ENCODE measurements around the gene CPT1A. TPM values are rescaled to one million over a fixed set of nuclear protein-coding genes. Genes with fewer than 3 reads are reported as not detected.
A peak's percentile ranks its signal among the peaks of the same experiment; 100 is the strongest.

The CPT1A gene
- total RNA-seq, 1 donor from 2014 or later, result 11.5 TPM

DNA sequence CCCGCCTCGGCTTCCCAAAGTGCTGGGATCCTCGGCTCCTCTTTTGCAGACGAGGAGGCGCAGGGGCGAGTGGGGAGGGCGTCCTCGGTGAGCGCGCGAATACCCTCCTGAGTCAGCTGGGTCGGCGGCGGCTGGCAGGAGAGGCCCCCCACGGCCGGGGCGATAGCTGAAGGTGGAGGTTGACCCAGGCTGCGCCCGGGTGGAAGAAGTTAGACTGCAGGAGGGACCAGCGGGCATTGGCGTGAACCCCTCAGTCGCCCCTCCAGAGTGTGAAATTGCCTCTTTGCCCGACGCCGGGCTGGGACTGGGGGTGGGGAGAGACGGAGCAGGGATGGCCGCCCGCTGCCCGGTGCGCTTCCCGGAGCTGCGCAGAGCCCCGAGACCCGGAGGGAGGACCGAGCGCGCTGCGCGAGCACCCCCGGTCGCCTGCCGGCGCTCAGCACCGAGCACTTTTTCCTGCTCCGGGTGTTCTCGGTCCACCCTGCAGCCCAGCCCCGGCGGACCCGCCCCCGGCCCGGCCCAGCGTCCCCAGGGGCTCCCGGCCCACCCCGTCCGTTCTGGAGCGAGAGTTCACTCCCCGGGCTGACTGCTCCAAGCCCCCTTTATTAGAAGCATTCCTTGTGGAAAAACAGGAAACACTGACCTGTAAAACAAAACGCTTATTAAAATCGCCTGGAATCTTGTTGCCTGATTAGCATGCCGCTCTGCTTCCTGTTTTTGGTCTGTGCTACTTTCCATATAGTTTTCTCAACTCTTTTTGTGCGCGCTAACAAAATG lies 13.7 kb upstream of the CPT1A start:
- no peaks in the 10 kb centered on the region for H3K36me3 ChIP-seq (ENCODE audit: control insufficient read depth in 3 of 3, insufficient read depth in 3 of 3, low read length in 3 of 3)
- H3K27ac ChIP-seq (ENCODE audit: low read depth, low read length), result peak overlapping the region; percentile 30
- no peaks in the 10 kb centered on the region for H3K9me3 ChIP-seq (ENCODE audit: control insufficient read depth in 3 of 3, low read length in 3 of 3)
- H3K4me1 ChIP-seq (ENCODE audit: control insufficient read depth in 3 of 3, insufficient read depth in 3 of 3, low read length in 3 of 3), result peaks cover 0 to 17% (median 0%) of the 10 kb centered on the region in 3 donors
- peak overlapping the region; percentile 40 to 60 (median 59) for H3K4me3 ChIP-seq (ENCODE audit: low read length in 3 of 3)
- peaks cover 8 to 29% (median 19%) of the 10 kb centered on the region in 3 donors for H3K27me3 ChIP-seq (ENCODE audit: control insufficient read depth in 3 of 3, insufficient read depth in 3 of 3, low read length in 3 of 3)
- peak overlapping the region in 2 of 3 donors; percentile 14 to 45 for H3K9ac ChIP-seq (ENCODE audit: low read depth in 1 of 3, low read length in 3 of 3)

DNA sequence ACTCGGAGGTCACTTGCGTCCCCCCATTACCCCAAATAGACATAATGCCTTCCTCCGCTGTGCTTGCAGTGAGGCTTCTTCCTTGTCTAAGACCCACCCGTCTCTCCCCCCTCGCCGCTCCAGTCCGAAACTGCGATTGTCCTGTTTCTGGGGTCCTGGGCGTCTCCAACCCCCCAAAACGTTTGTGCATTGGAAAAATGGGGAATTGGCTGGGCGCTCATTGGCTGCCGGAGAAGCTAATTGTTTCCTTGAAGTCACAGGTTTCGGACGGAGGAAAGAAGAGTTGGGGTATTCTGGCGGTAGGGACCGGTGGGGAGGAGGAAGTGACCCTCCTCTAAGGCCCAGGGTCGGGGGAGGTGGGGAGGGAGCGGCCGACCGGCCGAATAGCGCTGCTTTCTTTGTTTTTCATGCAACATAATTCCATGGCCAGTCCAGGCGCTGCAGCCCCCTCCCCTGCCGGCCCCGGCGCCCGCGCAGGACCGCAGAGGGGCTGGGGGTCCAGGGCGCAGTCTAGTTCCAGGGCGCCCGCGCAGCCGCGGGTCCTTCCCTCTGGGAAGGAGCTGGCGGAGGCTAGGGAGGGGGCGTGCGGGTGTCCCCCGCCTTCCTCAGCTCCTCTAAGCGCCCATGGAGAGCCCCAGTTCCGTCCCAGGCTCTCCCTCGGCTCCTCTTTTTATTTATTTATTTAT lies 12.7 kb upstream of the CPT1A start:
- Histone ChIP-seq H3K36me3 (ENCODE audit: control insufficient read depth in 3 of 3, insufficient read depth in 3 of 3, low read length in 3 of 3) (no peaks in the 10 kb centered on the region), H3K4me3 (ENCODE audit: low read length in 3 of 3) (no peak overlapping the region), H3K27ac (ENCODE audit: low read depth, low read length) (no peak overlapping the region), H3K9me3 (ENCODE audit: control insufficient read depth in 3 of 3, low read length in 3 of 3) (no peaks in the 10 kb centered on the region), H3K9ac (ENCODE audit: low read depth in 1 of 3, low read length in 3 of 3) (no peak overlapping the region), H3K27me3 (ENCODE audit: control insufficient read depth in 3 of 3, insufficient read depth in 3 of 3, low read length in 3 of 3) (peaks cover 9 to 29% (median 19%) of the 10 kb centered on the region in 3 donors), H3K4me1 (ENCODE audit: control insufficient read depth in 3 of 3, insufficient read depth in 3 of 3, low read length in 3 of 3) (peaks cover 0 to 17% (median 0%) of the 10 kb centered on the region in 3 donors)

GRCh38 chr11:68852628-68853027 lies 10.9 kb upstream of the CPT1A start:
- Histone ChIP-seq H3K4me1 (ENCODE audit: control insufficient read depth in 3 of 3, insufficient read depth in 3 of 3, low read length in 3 of 3) (peaks cover 0 to 14% (median 0%) of the 10 kb centered on the region in 3 donors), H3K9me3 (ENCODE audit: control insufficient read depth in 3 of 3, low read length in 3 of 3) (no peaks in the 10 kb centered on the region), H3K27me3 (ENCODE audit: control insufficient read depth in 3 of 3, insufficient read depth in 3 of 3, low read length in 3 of 3) (peaks cover 9 to 29% (median 19%) of the 10 kb centered on the region in 3 donors), H3K27ac (ENCODE audit: low read depth, low read length) (no peak overlapping the region), H3K36me3 (ENCODE audit: control insufficient read depth in 3 of 3, insufficient read depth in 3 of 3, low read length in 3 of 3) (no peaks in the 10 kb centered on the region), H3K9ac (ENCODE audit: low read depth in 1 of 3, low read length in 3 of 3) (no peak overlapping the region), H3K4me3 (ENCODE audit: low read length in 3 of 3) (no peak overlapping the region)

- Histone ChIP-seq H3K4me1 (ENCODE audit: control insufficient read depth in 3 of 3, insufficient read depth in 3 of 3, low read length in 3 of 3) (peaks cover 9 to 11% (median 10%) of the 10 kb centered on the region in 3 donors), H3K9me3 (ENCODE audit: control insufficient read depth in 3 of 3, low read length in 3 of 3) (no peaks in the 10 kb centered on the region), H3K4me3 (ENCODE audit: low read length in 3 of 3) (no peak overlapping the region), H3K27me3 (ENCODE audit: control insufficient read depth in 3 of 3, insufficient read depth in 3 of 3, low read length in 3 of 3) (peaks cover under 1 to 6% (median 2%) of the 10 kb centered on the region in 3 donors), H3K27ac (ENCODE audit: low read depth, low read length) (no peak overlapping the region), H3K36me3 (ENCODE audit: control insufficient read depth in 3 of 3, insufficient read depth in 3 of 3, low read length in 3 of 3) (no peaks in the 10 kb centered on the region), H3K9ac (ENCODE audit: low read depth in 1 of 3, low read length in 3 of 3) (no peak overlapping the region)
These were observed 6.7 kb upstream of the CPT1A start for GRCh38 chr11:68848429-68848828.

DNA sequence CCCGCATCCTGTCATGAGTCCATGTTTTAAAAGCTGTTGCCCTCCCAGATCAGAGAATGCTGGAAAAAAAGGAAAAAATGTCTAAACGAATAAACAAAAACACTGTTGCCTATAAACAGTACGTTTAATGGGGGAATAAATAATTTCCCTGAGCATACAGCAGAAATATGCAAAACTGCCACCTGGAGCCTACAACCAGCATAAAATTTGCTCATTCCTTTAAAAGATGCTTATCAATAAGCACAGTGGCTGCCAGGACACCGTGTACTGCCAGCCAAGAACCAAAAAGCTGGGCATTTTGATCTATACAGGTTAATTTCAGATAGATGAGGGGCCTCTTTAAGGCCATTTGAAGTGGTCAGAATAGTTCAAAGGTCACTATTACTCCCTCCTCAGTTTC lies 5.7 kb upstream of the CPT1A start:
- H3K4me1 ChIP-seq (ENCODE audit: control insufficient read depth in 3 of 3, insufficient read depth in 3 of 3, low read length in 3 of 3), result peaks cover 11 to 16% (median 12%) of the 10 kb centered on the region in 3 donors
- H3K4me3 ChIP-seq (ENCODE audit: low read length in 3 of 3), result no peak overlapping the region
- no peak overlapping the region for H3K27ac ChIP-seq (ENCODE audit: low read depth, low read length)
- H3K9me3 ChIP-seq (ENCODE audit: control insufficient read depth in 3 of 3, low read length in 3 of 3), result no peaks in the 10 kb centered on the region
- H3K9ac ChIP-seq (ENCODE audit: low read depth in 1 of 3, low read length in 3 of 3), result no peak overlapping the region
- peaks cover 0 to 2% (median under 1%) of the 10 kb centered on the region in 3 donors for H3K27me3 ChIP-seq (ENCODE audit: control insufficient read depth in 3 of 3, insufficient read depth in 3 of 3, low read length in 3 of 3)
- H3K36me3 ChIP-seq (ENCODE audit: control insufficient read depth in 3 of 3, insufficient read depth in 3 of 3, low read length in 3 of 3), result no peaks in the 10 kb centered on the region

- Histone ChIP-seq H3K36me3 (ENCODE audit: control insufficient read depth in 3 of 3, insufficient read depth in 3 of 3, low read length in 3 of 3) (no peaks in the 10 kb centered on the region), H3K27me3 (ENCODE audit: control insufficient read depth in 3 of 3, insufficient read depth in 3 of 3, low read length in 3 of 3) (peaks cover 0 to 2% (median 0%) of the 10 kb centered on the region in 3 donors), H3K4me1 (ENCODE audit: control insufficient read depth in 3 of 3, insufficient read depth in 3 of 3, low read length in 3 of 3) (peaks cover 16 to 26% (median 18%) of the 10 kb centered on the region in 3 donors), H3K9me3 (ENCODE audit: control insufficient read depth in 3 of 3, low read length in 3 of 3) (no peaks in the 10 kb centered on the region), H3K9ac (ENCODE audit: low read depth in 1 of 3, low read length in 3 of 3) (no peak overlapping the region), H3K27ac (ENCODE audit: low read depth, low read length) (no peak overlapping the region), H3K4me3 (ENCODE audit: low read length in 3 of 3) (no peak overlapping the region)
These were observed 3.8 kb upstream of the CPT1A start for GRCh38 chr11:68845351-68846002.

DNA sequence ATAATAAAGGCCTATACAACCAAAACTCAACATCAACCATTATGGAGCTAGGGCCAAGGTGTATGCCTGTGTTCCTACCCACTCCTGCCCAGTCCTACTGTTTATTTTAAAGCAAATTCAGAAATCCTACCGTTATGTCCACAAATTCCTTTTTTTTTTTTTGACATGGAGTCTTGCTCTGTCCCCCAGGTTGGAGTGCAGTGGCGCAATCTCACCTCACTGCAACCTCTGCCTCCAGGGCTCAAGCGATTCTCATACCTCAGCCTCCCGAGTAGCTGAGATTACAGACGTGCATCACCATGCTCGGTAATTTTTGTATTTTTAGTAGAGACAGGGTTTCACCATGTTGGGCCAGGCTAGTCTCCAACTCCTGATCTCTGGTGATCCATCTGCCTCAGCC lies 3.1 kb upstream of the CPT1A start:
- H3K9ac ChIP-seq (ENCODE audit: low read depth in 1 of 3, low read length in 3 of 3), result no peak overlapping the region

DNA sequence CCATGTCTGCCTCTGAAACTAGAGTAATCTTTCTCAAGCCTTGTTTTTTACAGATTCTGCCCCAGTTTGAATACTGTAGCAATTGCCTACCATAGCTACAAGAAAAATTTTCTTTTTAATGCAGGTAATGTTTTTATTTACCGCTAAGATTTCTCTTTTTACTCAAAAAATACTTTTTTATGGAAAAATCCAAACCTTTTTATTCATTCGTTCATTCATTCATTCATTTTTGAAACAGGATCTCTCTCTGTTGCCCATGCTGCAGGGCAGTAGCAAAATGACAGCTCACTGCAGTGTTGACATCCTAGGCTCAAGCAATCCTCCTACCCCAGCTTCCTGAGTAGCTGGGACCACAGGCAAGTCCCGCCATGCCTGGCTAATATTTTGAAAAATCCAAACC lies 2.7 kb upstream of the CPT1A start:
- peak overlapping the region in 1 of 3 donors; percentile 70 for H3K4me3 ChIP-seq (ENCODE audit: low read length in 3 of 3)
- H3K9me3 ChIP-seq (ENCODE audit: control insufficient read depth in 3 of 3, low read length in 3 of 3), result no peaks in the 10 kb centered on the region
- no peak overlapping the region for H3K27ac ChIP-seq (ENCODE audit: low read depth, low read length)
- no peaks in the 10 kb centered on the region for H3K36me3 ChIP-seq (ENCODE audit: control insufficient read depth in 3 of 3, insufficient read depth in 3 of 3, low read length in 3 of 3)
- H3K4me1 ChIP-seq (ENCODE audit: control insufficient read depth in 3 of 3, insufficient read depth in 3 of 3, low read length in 3 of 3), result peaks cover 27 to 37% (median 28%) of the 10 kb centered on the region in 3 donors
- peak overlapping the region in 1 of 3 donors; percentile 25 for H3K9ac ChIP-seq (ENCODE audit: low read depth in 1 of 3, low read length in 3 of 3)
- no peaks in the 10 kb centered on the region for H3K27me3 ChIP-seq (ENCODE audit: control insufficient read depth in 3 of 3, insufficient read depth in 3 of 3, low read length in 3 of 3)

More for the DNA sequence above, 3.1 kb upstream of the CPT1A start:
- Histone ChIP-seq H3K4me3 (ENCODE audit: low read length in 3 of 3) (no peak overlapping the region), H3K27ac (ENCODE audit: low read depth, low read length) (no peak overlapping the region), H3K27me3 (ENCODE audit: control insufficient read depth in 3 of 3, insufficient read depth in 3 of 3, low read length in 3 of 3) (no peaks in the 10 kb centered on the region), H3K4me1 (ENCODE audit: control insufficient read depth in 3 of 3, insufficient read depth in 3 of 3, low read length in 3 of 3) (peaks cover 22 to 33% (median 24%) of the 10 kb centered on the region in 3 donors), H3K9me3 (ENCODE audit: control insufficient read depth in 3 of 3, low read length in 3 of 3) (no peaks in the 10 kb centered on the region), H3K36me3 (ENCODE audit: control insufficient read depth in 3 of 3, insufficient read depth in 3 of 3, low read length in 3 of 3) (no peaks in the 10 kb centered on the region)

DNA sequence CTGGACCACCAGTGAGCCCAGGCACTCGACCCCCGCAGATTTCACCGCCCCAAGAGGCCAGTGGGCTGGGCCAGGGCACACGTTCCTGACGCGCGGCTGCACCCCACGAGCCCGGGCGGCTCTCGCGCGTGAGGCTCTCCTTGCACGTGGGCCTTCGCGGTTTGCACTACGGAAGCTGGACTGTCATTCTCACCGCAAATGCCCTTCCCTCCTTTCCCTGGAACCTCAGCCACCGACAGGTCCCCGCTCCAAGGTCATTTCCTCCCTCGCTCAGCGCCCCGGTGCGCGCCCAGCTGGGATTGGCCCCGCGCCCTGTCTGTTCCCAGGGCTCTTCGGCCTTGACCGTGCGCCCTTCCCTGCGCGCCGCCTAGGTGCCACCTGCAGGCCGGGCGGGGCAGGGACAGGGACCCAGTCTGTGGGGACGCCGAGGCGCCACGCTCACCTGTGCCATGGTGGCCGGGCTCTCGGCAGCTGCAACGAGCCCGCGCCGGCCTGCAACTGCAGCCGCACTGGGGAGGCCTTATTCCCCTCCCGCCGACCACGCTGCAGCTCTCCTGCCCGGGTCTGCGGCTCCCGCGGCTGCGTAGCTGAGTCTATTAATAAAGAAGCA lies 2.1 kb upstream of the CPT1A start:
- no peaks in the 10 kb centered on the region for H3K9me3 ChIP-seq (ENCODE audit: control insufficient read depth in 3 of 3, low read length in 3 of 3)
- peaks cover 28 to 38% (median 32%) of the 10 kb centered on the region in 3 donors for H3K4me1 ChIP-seq (ENCODE audit: control insufficient read depth in 3 of 3, insufficient read depth in 3 of 3, low read length in 3 of 3)
- no peaks in the 10 kb centered on the region for H3K36me3 ChIP-seq (ENCODE audit: control insufficient read depth in 3 of 3, insufficient read depth in 3 of 3, low read length in 3 of 3)
- H3K27ac ChIP-seq (ENCODE audit: low read depth, low read length), result no peak overlapping the region
- peak overlapping the region in 1 of 3 donors; percentile 25 for H3K9ac ChIP-seq (ENCODE audit: low read depth in 1 of 3, low read length in 3 of 3)
- H3K4me3 ChIP-seq (ENCODE audit: low read length in 3 of 3), result peak overlapping the region; percentile 63 to 70 (median 67)
- H3K27me3 ChIP-seq (ENCODE audit: control insufficient read depth in 3 of 3, insufficient read depth in 3 of 3, low read length in 3 of 3), result no peaks in the 10 kb centered on the region

Measured in skeletal muscle tissue (tissue), 4 donors.